SK-N-SH (cell line): ENCODE measurements around the gene ARHGDIA. TPM values are rescaled to one million over a fixed set of nuclear protein-coding genes. Genes with fewer than 3 reads are reported as not detected.

Experiments used
- CTCF ChIA-PET: fragments of 300-600, 350-600 bp; formaldehyde crosslinking; extraction: SDS; loops from one replicate; lab custom pipeline; 2021; lab: Yijun Ruan, JAX
- POLR2A ChIA-PET: fragments of 350-600 bp; sonication (Branson Sonifier 250); formaldehyde crosslinking; extraction: SDS; loops from one replicate; lab custom pipeline; 2020; ENCODE audit warnings: antibody characterized with exemption, inconsistent platforms; lab: Yijun Ruan, JAX
- DNase-seq: peaks from one replicate; pipeline ENCODE4 v3.0.0; 2012
- H2AFZ ChIP-seq: fragments of 200-600 bp; sonication (generic); 2 replicates; pipeline ENCODE4 v1.8.1; 2016; ENCODE audit warnings: antibody characterized with exemption, mild to moderate bottlenecking, low read depth
- H3F3A ChIP-seq: fragments of 200-600 bp; sonication (generic); replicated peaks from 2 replicates; pipeline ENCODE3; 2016; ENCODE audit warnings: antibody characterized with exemption, mild to moderate bottlenecking; ENCODE audit not compliant: insufficient read depth
- H3K27ac ChIP-seq, 2 experiments: fragments of 200-500 bp in 1 of 2; fragments of 200-600 bp in 1 of 2; sonication (Bioruptor generic) in 1 of 2; sonication (generic), shearing (Covaris generic) in 1 of 2; 2 replicates each; pipeline versions ENCODE4 v1.5.1 to v1.6.1; 2014 to 2016; ENCODE audit warnings: low read depth in 2 of 2, inconsistent platforms in 1 of 2, low read length in 1 of 2, mild to moderate bottlenecking in 1 of 2, mixed read lengths in 1 of 2
- H3K27me3 ChIP-seq: fragments of 200-600 bp; sonication (generic), shearing (Covaris generic); 2 replicates; pipeline ENCODE4 v1.6.1; 2016; ENCODE audit warnings: mixed run types; ENCODE audit not compliant: insufficient read depth
- H3K36me3 ChIP-seq, 2 experiments: fragments of 200-500 bp in 1 of 2; fragments of 200-600 bp in 1 of 2; sonication (Bioruptor generic) in 1 of 2; sonication (generic) in 1 of 2; replicated peaks in 1 of 2; 2 replicates each; pipeline versions ENCODE3 to v1.5.1; 2014 to 2016; ENCODE audit warnings: low read length in 1 of 2, mild to moderate bottlenecking in 1 of 2; ENCODE audit not compliant: insufficient read depth in 2 of 2, control insufficient read depth in 1 of 2
- H3K4me1 ChIP-seq, 2 experiments: fragments of 200-500 bp in 1 of 2; fragments of 200-600 bp in 1 of 2; sonication (Bioruptor generic) in 1 of 2; sonication (generic), shearing (Covaris generic) in 1 of 2; 2 replicates each; pipeline versions ENCODE4 v1.5.1 to v1.6.1; 2014 to 2016; ENCODE audit warnings: low read depth in 1 of 2, low read length in 1 of 2, mixed run types in 1 of 2; ENCODE audit not compliant: insufficient read depth in 2 of 2, control insufficient read depth in 1 of 2
- H3K4me2 ChIP-seq: fragments of 200-600 bp; sonication (generic), shearing (Covaris generic); 2 replicates; pipeline ENCODE4 v1.6.1; 2017; ENCODE audit warnings: mixed run types
- H3K4me3 ChIP-seq, 2 experiments: fragments of 200-500 bp in 1 of 2; fragments of 200-600 bp in 1 of 2; sonication (Bioruptor generic) in 1 of 2; sonication (generic), shearing (Covaris generic) in 1 of 2; 2 replicates each; pipeline versions ENCODE4 v1.5.1 to v1.8.1; 2014 to 2016; ENCODE audit warnings: low read depth in 2 of 2, inconsistent platforms in 1 of 2, low read length in 1 of 2, mild to moderate bottlenecking in 1 of 2, mixed read lengths in 1 of 2, moderate library complexity in 1 of 2
- H3K79me2 ChIP-seq: fragments of 200-600 bp; sonication (generic); 2 replicates; pipeline ENCODE4 v1.8.1; 2017; ENCODE audit warnings: mild to moderate bottlenecking; ENCODE audit not compliant: insufficient read depth
- H3K9ac ChIP-seq: fragments of 200-600 bp; sonication (generic); 2 replicates; pipeline ENCODE4 v1.6.1; 2017; ENCODE audit warnings: mixed run types
- H3K9me2 ChIP-seq: fragments of 200-600 bp; sonication (generic); 2 replicates; pipeline ENCODE4 v1.6.1; 2017; ENCODE audit warnings: mixed run types
- H3K9me3 ChIP-seq: fragments of 200-600 bp; sonication (generic); 2 replicates; pipeline ENCODE4 v1.6.1; 2017; ENCODE audit warnings: mixed run types, mild to moderate bottlenecking, moderate library complexity
- H4K20me1 ChIP-seq: fragments of 200-600 bp; sonication (generic); 2 replicates; pipeline ENCODE4 v1.6.1; 2017; ENCODE audit warnings: mild to moderate bottlenecking, mixed run types; ENCODE audit not compliant: insufficient read depth
- CHD2 ChIP-seq: fragments of 150-350 bp; IDR thresholded peaks from 2 replicates; pipeline ENCODE4 v1.6.1; 2018; ENCODE audit warnings: low read length; ENCODE audit not compliant: partially characterized antibody
- ELF1 ChIP-seq: IDR thresholded peaks from 2 replicates; pipeline ENCODE4 v1.4.0; 2012
- EP300 ChIP-seq, 2 experiments: IDR thresholded peaks; 2 replicates each; pipeline versions ENCODE4 v1.4.0 to v1.6.1; 2012; ENCODE audit warnings: borderline replicate concordance in 1 of 2, low read depth in 1 of 2, low read length in 1 of 2
- GATA2 ChIP-seq: sonication (generic); formaldehyde crosslinking; IDR thresholded peaks from 2 replicates; pipeline ENCODE4 v1.5.0; 2020; ENCODE audit warnings: mild to moderate bottlenecking, missing genetic modification reagents
- MXI1 ChIP-seq: IDR thresholded peaks from 2 replicates; pipeline ENCODE4 v1.6.1; 2012; ENCODE audit warnings: mild to moderate bottlenecking, low read depth, low read length, improper control_type of control experiment
- NFIC ChIP-seq: IDR thresholded peaks from 2 replicates; pipeline ENCODE4 v1.4.0; 2012; ENCODE audit warnings: borderline replicate concordance
- PBX3 ChIP-seq: IDR thresholded peaks from 2 replicates; pipeline ENCODE4; 2012
- RCOR1 ChIP-seq: fragments of 150-350 bp; IDR thresholded peaks from 2 replicates; pipeline ENCODE4 v1.6.1; 2017; ENCODE audit warnings: antibody characterized with exemption, low read length
- RXRA ChIP-seq: IDR thresholded peaks from 2 replicates; pipeline ENCODE4 v1.4.0; 2012; ENCODE audit warnings: low read depth, mild to moderate bottlenecking, borderline replicate concordance
- TCF12 ChIP-seq: IDR thresholded peaks from 2 replicates; pipeline ENCODE4 v1.4.0; 2012
- USF1 ChIP-seq: IDR thresholded peaks from 2 replicates; pipeline ENCODE4 v1.4.0; 2012; ENCODE audit warnings: low read depth, borderline replicate concordance
- WGBS: methylation state at CpG from one replicate; pipeline ENCODE4 v1.1.6; 2017; ENCODE audit warnings: low lambda C conversion rate; 5-methylcytosine and 5-hydroxymethylcytosine counted together
- polyA plus RNA-seq, 3 experiments: library from polyadenylated mRNA; depleted of rRNA; stranded (reverse); fragments of >200 nt; gene quantifications; 2 replicates each; pipeline ENCODE4 v1.2.3, GENCODE V29; 2012
- TF ChIP-seq, protein P1 (sequence below): fragments of 150-350 bp; IDR thresholded peaks from 2 replicates; pipeline ENCODE4 v1.6.1; 2017; ENCODE audit warnings: antibody characterized with exemption, low read length, low read depth, borderline replicate concordance

The ARHGDIA gene
- polyA plus RNA-seq, 1 of the 3 experiments (the other 2 are of a cell fraction) = 385 TPM

- TF ChIP-seq, protein P1, sequence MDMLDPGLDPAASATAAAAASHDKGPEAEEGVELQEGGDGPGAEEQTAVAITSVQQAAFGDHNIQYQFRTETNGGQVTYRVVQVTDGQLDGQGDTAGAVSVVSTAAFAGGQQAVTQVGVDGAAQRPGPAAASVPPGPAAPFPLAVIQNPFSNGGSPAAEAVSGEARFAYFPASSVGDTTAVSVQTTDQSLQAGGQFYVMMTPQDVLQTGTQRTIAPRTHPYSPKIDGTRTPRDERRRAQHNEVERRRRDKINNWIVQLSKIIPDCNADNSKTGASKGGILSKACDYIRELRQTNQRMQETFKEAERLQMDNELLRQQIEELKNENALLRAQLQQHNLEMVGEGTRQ = peak; percentile 87
- TF ChIP-seq TCF12 (no peak), USF1 (peak; percentile 97), MXI1 (peak; percentile 90), RXRA (no peak), NFIC (no peak), RCOR1 (no peak), PBX3 (peak; percentile 30; the same call in 1 of the 2 replicates), CHD2 (peak; percentile 77), GATA2 (CRISPR knock-in tag) (no peak), EP300 (IDR thresholded peaks at IDR 0.05; ENCODE audit: borderline replicate concordance in 1 of 2, low read depth in 1 of 2, low read length in 1 of 2) (no peak)
Measured at GRCh38 chr17:81833160-81833920, 37.8 kb downstream of the ARHGDIA start, which contains the start of gene MCRIP1 (continued).

- Histone ChIP-seq H3K27me3 (no peaks in the 10 kb centered on the region), H3K36me3 (no peaks in the 10 kb centered on the region), H3K4me3 (peak overlapping the region; percentile 77 to 97), H3F3A (peaks cover 13% of the 10 kb centered on the region), H2AFZ (peak overlapping the region; percentile 80; the same call in 1 of the 2 replicates), H3K9ac (peak overlapping the region; percentile 91), H3K9me3 (no peaks in the 10 kb centered on the region), H3K9me2 (no peaks in the 10 kb centered on the region), H4K20me1 (peaks cover 21% of the 10 kb centered on the region; the same call in 1 of the 2 replicates), H3K4me1 (peaks cover 0 to 27% of the 10 kb centered on the region in 2 experiments; a peak in 3 of 4 replicates), H3K27ac (peak overlapping the region; percentile 53 to 71), H3K79me2 (peaks cover 55% of the 10 kb centered on the region), H3K4me2 (peak overlapping the region; percentile 100)
- ChIA-PET CTCF (interaction anchor here (0.9 to 2.5 kb wide), 7 partner anchors 10 to 93 kb away, joined by 3 to 11 read pairs (median 4); no protein-coding TSS in a partner anchor), POLR2A (interaction anchor here (0.7 to 2.1 kb wide), 14 partner anchors 9 to 166 kb away, joined by 3 to 13 read pairs (median 4); partner anchors contain the start of genes ARHGDIA, ARL16, CCDC137 and HGS)
- 1% methylated on average over 22 of the region's 65 CpGs for WGBS
- peak; percentile 75 for DNase-seq
- no peak for TF ChIP-seq EP300 (IDR thresholded peaks at IDR 0.05; ENCODE audit: borderline replicate concordance in 1 of 2, low read depth in 1 of 2, low read length in 1 of 2)
- TF ChIP-seq MXI1 = 0 out of 2 replicates have a peak, but pooled peaks have one; percentile 8
- TF ChIP-seq ELF1 = no peak
- TF ChIP-seq, all 33 proteins: peak for 1
Measured at GRCh38 chr17:81832608-81833159, 38.5 kb downstream of the ARHGDIA start.
